AML-193 (cell line): Measurements from ENCODE around the gene AMMECR1.
"Not testable (repeated sequence)": the region's sequence is repeated elsewhere in the genome, so short reads cannot be mapped to it uniquely, and the experiment has no call there.

Experiments used
- DNase-seq, 2 experiments: peaks; one replicate each; lab custom pipeline; 2025; lab: John Stamatoyannopoulos, UW

The AMMECR1 gene

DNA sequence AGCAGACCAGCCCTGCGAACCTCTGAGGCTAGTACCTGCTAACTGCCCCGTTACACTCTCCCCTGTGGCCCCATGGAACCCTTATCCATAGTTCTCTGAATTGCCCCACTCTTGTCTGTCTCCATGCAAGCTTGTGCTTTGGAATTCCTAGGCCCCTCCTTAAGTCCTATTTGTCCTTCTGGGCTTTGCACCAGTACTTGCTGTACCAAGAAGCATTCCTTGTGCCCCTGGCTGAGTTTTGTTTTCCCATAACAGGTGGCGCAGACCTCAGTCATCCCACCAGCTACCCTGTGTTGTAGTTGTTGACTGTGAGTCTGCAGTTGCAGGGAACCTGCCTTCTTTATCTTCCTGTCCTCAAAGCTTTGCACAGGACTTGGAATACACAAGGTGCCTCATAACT lies 147.9 kb downstream of the AMMECR1 start:
- no peak for DNase-seq

GRCh38 chrX:110168585-110168984 lies 149.3 kb downstream of the AMMECR1 start:
- no peak for DNase-seq

DNA sequence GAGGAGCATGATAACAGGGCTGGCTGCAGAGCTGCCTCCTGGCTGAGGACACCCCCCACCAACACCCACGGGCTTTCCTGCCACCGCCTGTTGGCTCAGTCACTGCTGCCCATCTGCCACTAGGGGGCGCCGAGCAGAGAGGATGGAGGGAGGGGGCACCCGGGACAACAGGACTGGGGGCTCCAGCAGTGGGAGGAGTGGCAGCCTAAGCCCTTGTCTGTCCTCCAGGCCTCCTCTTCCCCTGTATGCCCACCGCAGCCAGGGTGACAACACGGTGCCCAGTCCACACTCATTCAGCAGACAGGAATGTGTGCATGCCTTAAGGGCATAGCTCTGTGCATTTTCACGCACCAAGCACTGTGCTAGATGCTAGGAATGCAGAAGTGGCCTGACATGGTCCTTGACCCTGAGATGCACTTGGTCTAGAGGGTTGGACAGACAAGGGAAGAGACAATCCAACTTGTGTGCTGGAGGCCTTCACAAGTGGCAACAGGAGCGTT lies 149.9 kb downstream of the AMMECR1 start:
- DNase-seq: no peak

GRCh38 chrX:110163488-110163887 lies 154.4 kb downstream of the AMMECR1 start:
- DNase-seq: no peak

- no peak for DNase-seq
Observed at GRCh38 chrX:110162867-110163266, 155.0 kb downstream of the AMMECR1 start.

- no peak for DNase-seq
Observed at GRCh38 chrX:110162131-110162530, 155.8 kb downstream of the AMMECR1 start.

DNA sequence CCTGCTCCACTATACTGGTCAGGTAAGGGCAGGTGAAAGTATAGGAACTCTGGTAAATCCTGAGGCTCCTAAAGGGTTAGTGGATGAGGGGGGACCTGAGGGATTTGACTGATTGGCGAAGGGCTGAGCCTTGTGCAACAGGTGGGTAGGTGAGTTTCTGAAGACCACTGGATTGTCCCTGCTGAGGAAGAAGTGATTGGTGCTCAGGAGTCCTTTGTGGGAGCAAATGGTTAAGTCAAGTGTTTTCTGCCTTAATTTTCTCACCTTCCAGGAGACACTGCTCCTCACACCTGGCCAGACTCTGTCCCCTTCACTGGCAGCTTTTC lies 156.6 kb downstream of the AMMECR1 start:
- DNase-seq: no peak

DNA sequence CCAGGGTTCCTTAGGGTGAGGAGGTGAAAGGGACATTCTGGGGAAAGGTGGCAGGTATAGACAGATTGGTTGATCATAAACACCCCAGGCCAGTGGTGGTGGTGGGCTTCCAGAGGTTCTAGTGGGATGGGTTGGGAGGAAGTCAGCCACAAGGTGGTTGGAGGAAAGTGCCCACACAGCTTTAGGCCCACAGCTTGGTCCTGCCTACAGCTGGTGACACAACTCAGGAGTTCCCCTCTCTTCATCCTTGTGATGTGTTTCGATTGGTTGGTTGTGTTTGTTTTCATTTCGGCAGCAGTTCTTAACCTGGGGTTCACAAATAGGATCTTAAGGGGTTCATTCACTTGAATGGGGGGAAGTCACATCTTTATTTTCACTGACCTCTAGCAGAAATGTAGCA lies 158.0 kb downstream of the AMMECR1 start:
- no peak for DNase-seq

DNA sequence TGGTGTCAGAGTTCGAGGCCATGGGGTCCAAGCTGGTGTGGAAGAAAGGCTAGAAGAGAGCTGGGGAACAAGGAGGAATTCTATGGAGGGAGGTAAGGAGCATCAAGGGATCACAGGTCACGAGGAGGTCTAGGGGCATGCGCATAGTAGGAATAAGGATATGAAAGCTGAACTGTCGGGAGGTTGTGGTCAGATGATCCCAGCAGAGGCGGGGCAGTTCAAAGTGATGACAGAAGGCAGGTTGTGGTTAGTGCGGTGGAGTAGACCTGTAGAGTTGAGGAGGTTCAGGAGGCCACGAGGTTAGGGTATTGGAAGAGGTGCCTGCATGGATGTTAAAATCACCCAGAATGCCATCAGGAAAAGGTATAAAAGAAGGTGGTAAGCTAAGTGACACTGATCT lies 158.7 kb downstream of the AMMECR1 start:
- DNase-seq: no peak

DNA sequence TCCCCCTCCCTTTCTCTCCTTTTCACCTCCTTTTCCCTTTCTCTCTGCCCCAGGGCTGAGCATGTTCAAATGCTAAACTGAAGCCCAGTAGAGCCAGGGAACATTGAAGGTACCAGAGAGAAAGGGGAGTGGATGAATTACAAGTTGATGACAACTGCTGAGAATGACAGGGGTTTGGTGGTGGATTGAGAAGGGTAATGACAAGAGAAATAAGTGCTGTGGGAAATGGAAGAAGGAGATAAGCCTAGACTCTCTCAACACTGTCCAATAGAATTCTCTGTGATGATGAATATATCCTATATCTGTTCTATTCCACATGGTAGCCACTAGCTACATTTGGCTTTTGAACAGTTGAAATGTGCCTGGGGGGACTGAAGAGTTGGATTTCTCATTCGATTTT lies 160.4 kb downstream of the AMMECR1 start:
- no peak for DNase-seq

DNA sequence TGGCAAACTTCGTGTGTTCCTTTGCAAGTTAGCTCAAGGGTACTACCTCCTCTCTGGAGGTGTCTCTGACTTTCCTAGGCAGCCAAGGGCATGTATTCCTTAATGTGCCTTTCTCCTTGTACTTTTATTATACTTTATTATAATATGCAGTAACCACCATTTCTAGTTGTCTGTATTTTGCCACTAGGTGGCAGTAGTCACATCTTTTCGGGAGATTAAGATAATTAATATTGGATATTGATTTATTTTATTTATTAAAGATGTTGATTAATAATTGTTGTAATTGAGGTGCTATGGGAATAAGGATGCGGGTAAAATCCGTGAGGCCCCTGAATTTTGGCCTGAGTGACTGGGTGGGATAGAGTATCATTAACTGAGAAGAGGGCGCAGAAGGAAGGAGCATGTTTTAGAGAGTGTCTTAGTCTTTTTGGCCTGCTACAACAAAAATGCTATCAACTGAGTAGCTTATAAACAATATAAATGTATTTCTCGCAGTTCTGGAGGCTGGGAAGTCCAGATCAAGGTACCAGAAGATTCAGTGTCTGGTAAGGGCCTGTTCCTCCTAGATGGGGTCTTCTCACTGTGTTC lies 161.6 kb downstream of the AMMECR1 start:
- peak in 1 of 2 experiments; percentile 4 for DNase-seq

- DNase-seq: no peak
Observed at GRCh38 chrX:110155759-110156158, 162.1 kb downstream of the AMMECR1 start.

- not testable (repeated sequence) for DNase-seq
Observed at GRCh38 chrX:110154328-110154727, 163.6 kb downstream of the AMMECR1 start.

DNA sequence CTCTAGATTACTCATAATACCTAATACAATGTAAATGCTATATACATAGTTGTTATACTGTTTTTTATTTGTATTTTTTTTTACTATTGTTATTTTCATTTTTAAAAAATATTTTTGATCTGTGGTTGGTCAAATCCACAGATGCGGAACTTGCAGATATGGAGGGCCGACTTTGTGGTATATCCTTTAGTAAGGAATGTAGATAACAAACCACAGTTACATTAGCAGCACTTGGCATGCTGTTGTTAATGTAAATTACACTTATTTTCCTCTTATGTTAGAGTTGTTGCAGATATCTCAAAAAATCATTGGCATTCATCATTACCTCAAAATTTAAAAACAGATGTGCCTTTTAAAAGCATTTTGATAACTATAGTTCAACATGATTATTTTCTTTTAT lies 164.0 kb downstream of the AMMECR1 start:
- no peak for DNase-seq

DNA sequence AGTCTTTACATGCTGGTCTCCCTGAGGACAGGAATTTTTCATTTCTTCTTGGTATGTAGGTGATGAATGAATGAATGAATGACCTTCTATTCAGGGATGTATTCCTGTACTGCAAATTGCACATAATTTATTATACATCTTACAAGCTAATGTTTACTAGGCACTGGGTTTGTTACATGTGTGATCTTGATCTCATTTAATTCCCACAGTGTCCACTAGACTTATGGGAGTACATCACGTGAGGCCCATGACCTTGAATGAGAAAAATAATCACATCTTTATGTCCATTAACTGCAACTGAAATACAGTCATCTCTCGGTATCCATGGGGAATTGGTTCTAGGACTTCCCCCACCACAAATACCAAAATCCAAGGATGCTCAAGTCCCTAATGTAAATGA lies 164.6 kb downstream of the AMMECR1 start:
- DNase-seq: no peak

GRCh38 chrX:110146521-110146920 lies 171.4 kb downstream of the AMMECR1 start:
- peak; percentile 5 to 29 for DNase-seq

GRCh38 chrX:110145854-110146253 lies 172.0 kb downstream of the AMMECR1 start:
- peak in 1 of 2 experiments; percentile 29 for DNase-seq

DNA sequence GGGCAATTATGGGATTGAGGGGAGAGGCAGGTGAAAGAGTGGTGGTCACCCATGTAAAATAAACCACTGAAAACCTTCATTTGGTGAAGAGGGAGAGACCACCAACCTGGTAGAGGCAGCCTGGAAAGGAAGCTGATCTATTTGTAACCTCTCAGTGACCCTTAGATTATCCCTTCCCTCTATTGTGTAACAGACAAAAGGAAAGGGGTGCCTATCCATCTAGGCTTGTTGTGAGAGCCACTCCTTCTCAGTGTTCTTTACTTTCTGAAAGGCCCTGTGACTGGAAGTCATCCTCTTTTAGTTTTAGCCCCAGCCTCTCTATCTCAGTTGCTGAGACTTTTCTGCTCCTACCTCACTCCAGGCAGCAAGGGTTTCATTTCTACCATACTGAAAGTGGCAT lies 172.6 kb downstream of the AMMECR1 start:
- no peak for DNase-seq
